HCT116 (cell line): ENCODE data around the gene KRI1. TPM values are rescaled to one million over a fixed set of nuclear protein-coding genes. Genes with fewer than 3 reads are reported as not detected.

ENCODE experiments used
- ATAC-seq: fragments of 200-7000 bp; cut with Tn5 transposase; 2 replicates; pipeline ENCODE4 v1.9.1; 2020; ENCODE audit warnings: mild to moderate bottlenecking, moderate library complexity
- BruUV-seq: library from RNA; stranded (reverse); fragments of 400-500 nt; replicated peaks from 2 replicates; lab custom pipeline; 2021; lab: Mats Ljungman, UMichigan
- CTCF ChIA-PET: fragments of 300-600 bp; sonication (Branson Sonifier 250); formaldehyde crosslinking; loops from one replicate; lab custom pipeline; 2021; ENCODE audit warnings: antibody characterized with exemption; lab: Charles Lee
- POLR2A ChIA-PET: fragments of 300-600, 350-600 bp; sonication (Branson Sonifier 250); formaldehyde crosslinking; loops from one replicate; lab custom pipeline; 2021; ENCODE audit warnings: antibody characterized with exemption; lab: Charles Lee
- RAD21 ChIA-PET, 2 experiments: fragments of 300-600 bp; sonication (Branson Sonifier 250); formaldehyde crosslinking; loops; one replicate each; lab custom pipeline; 2023; ENCODE audit warnings: low total read pairs in 2 of 2; ENCODE audit not compliant: uncharacterized antibody in 2 of 2, unreplicated experiment in 2 of 2, low non-redundant PET in 1 of 2; lab: Charles Lee
- DNase-seq: peaks from one replicate; pipeline ENCODE4 v3.0.0-alpha.2; 2010; ENCODE audit warnings: low read depth, low spot score
- H2AFZ ChIP-seq: fragments of 200-600 bp; shearing (Covaris generic), sonication (generic); 2 replicates; pipeline ENCODE4 v1.6.1; 2017; ENCODE audit warnings: low read depth, mixed run types, mixed read lengths, antibody characterized with exemption, low read length; ENCODE audit not compliant: poor library complexity, severe bottlenecking
- H3K27ac ChIP-seq: 2 replicates; pipeline ENCODE4 v1.5.1; 2012; ENCODE audit warnings: low read depth, low read length
- H3K27me3 ChIP-seq: fragments of 200-600 bp; sonication (generic); 2 replicates; pipeline ENCODE4 v1.6.1; 2016; ENCODE audit warnings: mixed run types, low read length, mixed read lengths; ENCODE audit not compliant: insufficient read depth
- H3K36me3 ChIP-seq, 2 experiments: fragments of 200-500 bp in 1 of 2; fragments of 200-600 bp in 1 of 2; sonication (Bioruptor generic) in 1 of 2; sonication (generic) in 1 of 2; 2 replicates each; pipeline versions ENCODE4 v1.5.1 to v1.6.1; 2014 to 2016; ENCODE audit warnings: low read length in 2 of 2, inconsistent platforms in 1 of 2, mixed read lengths in 1 of 2, mixed run types in 1 of 2; ENCODE audit not compliant: insufficient read depth in 2 of 2, control insufficient read depth in 1 of 2
- H3K4me1 ChIP-seq, 2 experiments: fragments of 200-600 bp in 1 of 2; sonication (generic) in 1 of 2; 2 replicates each; pipeline versions ENCODE4 v1.5.1 to v1.6.1; 2012 to 2017; ENCODE audit warnings: low read length in 2 of 2, inconsistent platforms in 1 of 2, mild to moderate bottlenecking in 1 of 2, mixed read lengths in 1 of 2, mixed run types in 1 of 2, moderate library complexity in 1 of 2; ENCODE audit not compliant: insufficient read depth in 2 of 2, control insufficient read depth in 1 of 2
- H3K4me2 ChIP-seq: fragments of 200-600 bp; sonication (generic); 2 replicates; pipeline ENCODE4 v1.6.1; 2017; ENCODE audit warnings: mixed run types, low read length, mixed read lengths
- H3K4me3 ChIP-seq, 2 experiments: fragments of 200-600 bp in 1 of 2; sonication (generic) in 1 of 2; replicated peaks in 1 of 2; 2 replicates each; pipeline ENCODE4 v1.5.1; 2011 to 2016; ENCODE audit warnings: low read length in 2 of 2, control low read depth in 1 of 2, low read depth in 1 of 2, mild to moderate bottlenecking in 1 of 2, mixed read lengths in 1 of 2, mixed run types in 1 of 2
- H3K79me2 ChIP-seq: fragments of 200-600 bp; sonication (generic); 2 replicates; pipeline ENCODE4 v1.6.1; 2017; ENCODE audit warnings: mild to moderate bottlenecking, mixed run types, low read length, moderate library complexity, mixed read lengths; ENCODE audit not compliant: insufficient read depth
- H3K9ac ChIP-seq: fragments of 200-600 bp; sonication (generic); 2 replicates; pipeline ENCODE4 v1.6.1; 2016; ENCODE audit warnings: low read length, mixed read lengths
- H3K9me2 ChIP-seq: fragments of 200-600 bp; sonication (generic), shearing (Covaris generic); 2 replicates; pipeline ENCODE4 v1.6.1; 2017; ENCODE audit warnings: mixed run types, mild to moderate bottlenecking, moderate library complexity; ENCODE audit not compliant: insufficient read depth
- H3K9me3 ChIP-seq, 2 experiments: fragments of 200-500 bp in 1 of 2; fragments of 200-600 bp in 1 of 2; sonication (Bioruptor generic) in 1 of 2; sonication (generic) in 1 of 2; 2 replicates each; pipeline ENCODE4 v1.6.1; 2014 to 2017; ENCODE audit warnings: low read length in 2 of 2, mixed read lengths in 2 of 2, inconsistent platforms in 1 of 2, low read depth in 1 of 2, mild to moderate bottlenecking in 1 of 2, mixed run types in 1 of 2, moderate library complexity in 1 of 2; ENCODE audit not compliant: control insufficient read depth in 1 of 2, insufficient read depth in 1 of 2
- H4K20me1 ChIP-seq: fragments of 200-600 bp; sonication (generic), shearing (Covaris generic); 2 replicates; pipeline ENCODE4 v1.6.1; 2017; ENCODE audit warnings: mixed run types, mild to moderate bottlenecking, moderate library complexity; ENCODE audit not compliant: insufficient read depth
- ATF3 ChIP-seq: IDR thresholded peaks from 2 replicates; pipeline ENCODE4 v1.6.1; 2012
- ELF1 ChIP-seq: IDR thresholded peaks from 2 replicates; pipeline ENCODE4 v1.6.1; 2012; ENCODE audit warnings: low read depth, borderline replicate concordance
- EZH2 ChIP-seq: fragments of 200-600 bp; sonication (generic); IDR thresholded peaks from 2 replicates; pipeline ENCODE4 v1.6.1; 2017; ENCODE audit warnings: antibody characterized with exemption, mixed run types
- EZH2phosphoT487 ChIP-seq: fragments of 200-600 bp; IDR thresholded peaks from 2 replicates; pipeline ENCODE4 v1.6.1; 2018; ENCODE audit warnings: antibody characterized with exemption, borderline replicate concordance
- JUND ChIP-seq: IDR thresholded peaks from 2 replicates; pipeline ENCODE4 v1.6.1; 2012
- RAD21 ChIP-seq: IDR thresholded peaks from 2 replicates; pipeline ENCODE4 v1.6.1; 2012; ENCODE audit warnings: low read depth, mild to moderate bottlenecking
- SRF ChIP-seq: IDR thresholded peaks from 2 replicates; pipeline ENCODE4 v1.6.1; 2012; ENCODE audit warnings: low read depth
- TCF7L2 ChIP-seq: IDR thresholded peaks from 2 replicates; pipeline ENCODE4 v1.7.0; 2011; ENCODE audit warnings: borderline replicate concordance, inconsistent platforms; ENCODE audit not compliant: insufficient read depth, insufficient read length; ENCODE audit errors: extremely low read depth
- ZBTB33 ChIP-seq: IDR thresholded peaks from 2 replicates; pipeline ENCODE4 v1.6.1; 2011; ENCODE audit warnings: mild to moderate bottlenecking, low read length, moderate library complexity; ENCODE audit not compliant: insufficient replicate concordance; ENCODE audit errors: extremely low read depth
- ZFX ChIP-seq: fragments of 450-650 bp; IDR thresholded peaks from 2 replicates; pipeline ENCODE4 v1.6.1; 2017
- intact Hi-C: fragments of 100-400 bp; cut with micrococcal nuclease; formaldehyde crosslinking; loops from 2 replicates; pipeline ENCODE4 v1.10.0; 2022
- total RNA-seq: library from RNA; stranded (reverse); gene quantifications from one replicate; pipeline ENCODE4 v1.2.1, GENCODE V29; 2021; ENCODE audit not compliant: unreplicated experiment
- TF ChIP-seq, protein P1 (sequence below): IDR thresholded peaks from 2 replicates; pipeline ENCODE4 v1.6.1; 2012
- TF ChIP-seq, protein P2 (sequence below): IDR thresholded peaks from 2 replicates; pipeline ENCODE4 v1.6.1; 2012; ENCODE audit warnings: low read depth

Gene KRI1
- total RNA-seq, 1 experiment from 2014 or later: 44.0 TPM

DNA sequence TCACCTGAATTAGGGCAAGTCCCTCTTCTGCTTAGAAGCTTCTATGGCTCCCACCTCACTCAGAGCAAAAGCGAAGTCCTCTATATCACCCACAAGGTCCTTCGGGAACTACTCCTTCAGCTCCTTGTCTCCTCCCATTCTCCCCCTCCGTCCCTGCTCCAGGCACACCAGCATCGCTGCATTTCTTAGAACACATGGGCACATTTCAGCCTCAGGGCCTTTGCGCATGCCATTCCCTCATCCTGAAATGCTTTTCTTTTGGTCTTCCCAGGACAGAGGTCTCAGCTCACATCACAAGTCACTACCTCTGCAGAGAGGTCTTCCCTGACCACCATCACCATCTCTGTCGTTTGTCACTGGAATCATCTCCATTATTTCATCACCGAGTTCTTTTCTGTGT lies 52.6 kb downstream of the KRI1 start:
- H3K9me2 ChIP-seq: no peaks in the 10 kb centered on the region
- intact Hi-C loops: no loop called here
- no peaks in the 10 kb centered on the region for H3K27me3 ChIP-seq
- H3K9me3 ChIP-seq: no peaks in the 10 kb centered on the region
- no peak overlapping the region for H3K27ac ChIP-seq
- ATAC-seq: no peak
- no peaks in the 10 kb centered on the region for H3K36me3 ChIP-seq
- H2AFZ ChIP-seq: no peak overlapping the region
- H3K4me2 ChIP-seq: no peak overlapping the region
- H3K4me1 ChIP-seq: peaks cover 15 to 37% of the 10 kb centered on the region in 2 experiments; a peak in 3 of 4 replicates
- no peak overlapping the region for H3K9ac ChIP-seq
- H4K20me1 ChIP-seq: no peaks in the 10 kb centered on the region
- CTCF ChIA-PET: interaction anchor here (0.6 kb wide), 1 partner anchor 20 kb away, joined by 3 read pairs; no protein-coding TSS in a partner anchor
- BruUV-seq: no TSS peak
- no peak for DNase-seq
- no peak for TF ChIP-seq EZH2
- TF ChIP-seq JUND: no peak
- no peak for TF ChIP-seq SRF
- TF ChIP-seq, protein P1, sequence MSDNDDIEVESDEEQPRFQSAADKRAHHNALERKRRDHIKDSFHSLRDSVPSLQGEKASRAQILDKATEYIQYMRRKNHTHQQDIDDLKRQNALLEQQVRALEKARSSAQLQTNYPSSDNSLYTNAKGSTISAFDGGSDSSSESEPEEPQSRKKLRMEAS: no peak
- TF ChIP-seq, protein P2, sequence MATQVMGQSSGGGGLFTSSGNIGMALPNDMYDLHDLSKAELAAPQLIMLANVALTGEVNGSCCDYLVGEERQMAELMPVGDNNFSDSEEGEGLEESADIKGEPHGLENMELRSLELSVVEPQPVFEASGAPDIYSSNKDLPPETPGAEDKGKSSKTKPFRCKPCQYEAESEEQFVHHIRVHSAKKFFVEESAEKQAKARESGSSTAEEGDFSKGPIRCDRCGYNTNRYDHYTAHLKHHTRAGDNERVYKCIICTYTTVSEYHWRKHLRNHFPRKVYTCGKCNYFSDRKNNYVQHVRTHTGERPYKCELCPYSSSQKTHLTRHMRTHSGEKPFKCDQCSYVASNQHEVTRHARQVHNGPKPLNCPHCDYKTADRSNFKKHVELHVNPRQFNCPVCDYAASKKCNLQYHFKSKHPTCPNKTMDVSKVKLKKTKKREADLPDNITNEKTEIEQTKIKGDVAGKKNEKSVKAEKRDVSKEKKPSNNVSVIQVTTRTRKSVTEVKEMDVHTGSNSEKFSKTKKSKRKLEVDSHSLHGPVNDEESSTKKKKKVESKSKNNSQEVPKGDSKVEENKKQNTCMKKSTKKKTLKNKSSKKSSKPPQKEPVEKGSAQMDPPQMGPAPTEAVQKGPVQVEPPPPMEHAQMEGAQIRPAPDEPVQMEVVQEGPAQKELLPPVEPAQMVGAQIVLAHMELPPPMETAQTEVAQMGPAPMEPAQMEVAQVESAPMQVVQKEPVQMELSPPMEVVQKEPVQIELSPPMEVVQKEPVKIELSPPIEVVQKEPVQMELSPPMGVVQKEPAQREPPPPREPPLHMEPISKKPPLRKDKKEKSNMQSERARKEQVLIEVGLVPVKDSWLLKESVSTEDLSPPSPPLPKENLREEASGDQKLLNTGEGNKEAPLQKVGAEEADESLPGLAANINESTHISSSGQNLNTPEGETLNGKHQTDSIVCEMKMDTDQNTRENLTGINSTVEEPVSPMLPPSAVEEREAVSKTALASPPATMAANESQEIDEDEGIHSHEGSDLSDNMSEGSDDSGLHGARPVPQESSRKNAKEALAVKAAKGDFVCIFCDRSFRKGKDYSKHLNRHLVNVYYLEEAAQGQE: no peak
- TF ChIP-seq ZBTB33: no peak
- no peak for TF ChIP-seq ZFX
- no peak for TF ChIP-seq EZH2phosphoT487
- no peak for TF ChIP-seq TCF7L2
- no peak for TF ChIP-seq RAD21
- TF ChIP-seq ELF1: no peak
- no peak for TF ChIP-seq ATF3
- TF ChIP-seq, all 23 proteins: peak for 0
- H3K79me2 ChIP-seq: no peaks in the 10 kb centered on the region
- ChIA-PET RAD21 (no interaction called here), POLR2A (interaction anchor here (0.9 kb wide), 1 partner anchor 9 kb away, joined by 3 read pairs; no protein-coding TSS in a partner anchor)
- H3K4me3 ChIP-seq: no peak overlapping the region
